D721Med (cell line): ENCODE results near the gene TBC1D22A.

Source experiments
- DNase-seq: peaks from one replicate; pipeline ENCODE4 v3.0.0; 2011; ENCODE audit warnings: low spot score; ENCODE audit not compliant: insufficient read length
- FAIRE-seq: peaks from 2 replicates; lab custom pipeline; 2011; peaks lifted over from hg19 to GRCh38; lab: Jason Lieb, UNC
- TF ChIP-seq, protein P1 (sequence below): IDR thresholded peaks from 2 replicates; pipeline ENCODE4 v1.5.1; 2012; ENCODE audit warnings: mild to moderate bottlenecking, control low read depth; ENCODE audit not compliant: insufficient read depth; ENCODE audit errors: missing control alignments

The TBC1D22A gene

GRCh38 chr22:47155912-47156311, 393.5 kb downstream of the TBC1D22A start:
- TF ChIP-seq, protein P1, sequence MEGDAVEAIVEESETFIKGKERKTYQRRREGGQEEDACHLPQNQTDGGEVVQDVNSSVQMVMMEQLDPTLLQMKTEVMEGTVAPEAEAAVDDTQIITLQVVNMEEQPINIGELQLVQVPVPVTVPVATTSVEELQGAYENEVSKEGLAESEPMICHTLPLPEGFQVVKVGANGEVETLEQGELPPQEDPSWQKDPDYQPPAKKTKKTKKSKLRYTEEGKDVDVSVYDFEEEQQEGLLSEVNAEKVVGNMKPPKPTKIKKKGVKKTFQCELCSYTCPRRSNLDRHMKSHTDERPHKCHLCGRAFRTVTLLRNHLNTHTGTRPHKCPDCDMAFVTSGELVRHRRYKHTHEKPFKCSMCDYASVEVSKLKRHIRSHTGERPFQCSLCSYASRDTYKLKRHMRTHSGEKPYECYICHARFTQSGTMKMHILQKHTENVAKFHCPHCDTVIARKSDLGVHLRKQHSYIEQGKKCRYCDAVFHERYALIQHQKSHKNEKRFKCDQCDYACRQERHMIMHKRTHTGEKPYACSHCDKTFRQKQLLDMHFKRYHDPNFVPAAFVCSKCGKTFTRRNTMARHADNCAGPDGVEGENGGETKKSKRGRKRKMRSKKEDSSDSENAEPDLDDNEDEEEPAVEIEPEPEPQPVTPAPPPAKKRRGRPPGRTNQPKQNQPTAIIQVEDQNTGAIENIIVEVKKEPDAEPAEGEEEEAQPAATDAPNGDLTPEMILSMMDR, result no peak
- no peak for FAIRE-seq

GRCh38 chr22:47156352-47157092, 394.1 kb downstream of the TBC1D22A start:
- TF ChIP-seq, protein P1, result no peak
- DNase-seq (no peak), FAIRE-seq (no peak)

More at GRCh38 chr22:47155912-47156311, 393.5 kb downstream of the TBC1D22A start:
- DNase-seq, result no peak

DNA sequence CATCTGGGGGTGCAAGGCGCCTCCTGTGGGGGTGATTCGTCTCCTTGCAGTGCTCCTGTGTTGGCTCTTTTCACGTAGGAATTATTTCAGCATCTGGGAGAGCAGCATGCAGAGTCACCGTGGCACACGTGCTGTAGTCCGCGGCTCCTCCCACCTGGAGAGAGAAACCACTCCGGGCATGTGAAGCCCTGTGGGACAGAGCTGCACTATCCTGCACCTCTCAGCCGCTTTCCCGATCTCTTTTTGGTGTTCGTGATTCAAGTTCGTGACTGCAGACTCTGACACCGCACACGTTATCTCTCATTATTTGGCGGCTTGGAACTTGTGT, 394.6 kb downstream of the TBC1D22A start:
- DNase-seq (no peak), FAIRE-seq (no peak)
- TF ChIP-seq, protein P1, result no peak

DNA sequence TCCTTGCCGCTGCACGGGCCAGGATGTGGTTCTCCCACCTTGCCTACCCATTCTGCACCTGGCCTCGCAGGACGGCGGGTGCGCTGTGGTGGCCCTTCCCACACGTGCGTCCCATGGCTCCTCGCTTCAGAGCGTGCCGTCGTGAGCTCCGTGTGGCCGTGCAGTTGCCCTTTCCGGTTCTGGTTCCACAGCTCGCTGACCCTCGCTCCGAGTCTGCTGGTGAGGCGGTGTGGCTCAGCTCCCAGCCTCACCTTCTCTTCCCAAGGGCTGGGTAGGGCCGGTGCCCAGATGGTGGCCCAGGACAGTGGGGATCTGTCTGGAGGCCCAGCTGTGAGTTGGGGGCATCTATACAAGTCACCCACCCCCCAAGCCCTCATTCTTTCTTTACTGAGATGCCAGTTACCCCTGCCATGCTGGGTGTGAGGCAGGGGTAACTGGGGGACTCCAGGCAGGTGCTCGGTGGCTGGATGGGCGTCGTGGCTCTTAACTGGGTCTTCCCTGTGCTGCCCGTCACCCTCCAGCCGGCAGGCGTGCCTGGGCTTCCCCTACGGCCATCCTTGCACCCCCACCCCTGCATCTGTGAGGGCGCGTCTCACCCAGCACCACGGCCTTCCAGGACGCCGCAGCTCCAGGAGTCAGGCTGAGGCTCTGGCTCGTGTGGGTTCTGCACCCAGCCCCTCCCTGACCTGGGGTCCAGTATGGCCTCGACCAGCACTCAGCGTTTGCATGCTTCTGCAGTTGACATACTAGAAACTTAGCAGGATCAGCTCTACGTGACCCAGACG, 395.2 kb downstream of the TBC1D22A start:
- DNase-seq, result no peak

DNA sequence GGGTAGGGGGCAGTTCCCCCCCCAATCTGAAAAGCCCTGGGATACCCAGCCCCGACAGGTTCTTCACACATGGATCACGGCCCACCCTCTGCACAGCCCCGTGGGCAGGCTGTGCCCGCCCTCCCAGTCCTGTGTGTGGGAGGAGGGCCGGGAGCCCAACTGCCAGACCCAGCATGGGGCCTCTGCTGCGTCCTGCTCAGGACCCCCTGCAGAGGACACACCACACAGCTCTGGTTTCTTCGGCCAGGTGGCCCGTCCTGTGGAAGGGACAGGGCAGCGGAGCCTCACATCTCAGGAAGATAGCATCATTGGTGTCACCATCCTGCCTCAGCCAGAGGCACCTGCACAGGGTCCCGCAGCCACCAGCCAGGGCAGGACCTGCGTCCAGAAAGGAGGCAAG, 396.0 kb downstream of the TBC1D22A start:
- FAIRE-seq (no peak), DNase-seq (no peak)
- TF ChIP-seq, protein P1, result no peak

More for the DNA sequence above, 395.2 kb downstream of the TBC1D22A start:
- TF ChIP-seq, protein P1, result no peak
- no peak for FAIRE-seq

DNA sequence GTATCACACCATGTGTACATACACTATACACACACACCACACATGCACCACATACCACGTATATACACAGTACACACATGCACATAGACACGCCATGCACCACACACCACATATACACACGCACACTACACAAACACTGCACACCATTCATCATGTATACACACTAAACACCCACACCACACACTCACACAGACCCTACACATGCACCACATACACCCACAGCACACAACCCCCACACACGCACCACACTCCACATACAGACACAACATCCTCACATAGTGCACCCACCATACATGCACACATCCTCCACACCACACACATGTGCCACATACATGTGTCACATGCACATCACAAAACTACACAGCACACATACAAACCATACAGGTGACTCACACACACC, 397.1 kb downstream of the TBC1D22A start:
- TF ChIP-seq, protein P1, result no peak
- FAIRE-seq (no peak), DNase-seq (no peak)

- no peak for FAIRE-seq
- TF ChIP-seq, protein P1, result no peak
- DNase-seq, result no peak
These were observed 397.7 kb downstream of the TBC1D22A start for GRCh38 chr22:47160141-47160541.
